Effector CD8-positive, alpha-beta T cell (primary cell): ENCODE data around the gene GPC1.

Experiments used
- DNase-seq: peaks from one replicate; lab custom pipeline; 2025; lab: John Stamatoyannopoulos, UW

Gene GPC1

DNA sequence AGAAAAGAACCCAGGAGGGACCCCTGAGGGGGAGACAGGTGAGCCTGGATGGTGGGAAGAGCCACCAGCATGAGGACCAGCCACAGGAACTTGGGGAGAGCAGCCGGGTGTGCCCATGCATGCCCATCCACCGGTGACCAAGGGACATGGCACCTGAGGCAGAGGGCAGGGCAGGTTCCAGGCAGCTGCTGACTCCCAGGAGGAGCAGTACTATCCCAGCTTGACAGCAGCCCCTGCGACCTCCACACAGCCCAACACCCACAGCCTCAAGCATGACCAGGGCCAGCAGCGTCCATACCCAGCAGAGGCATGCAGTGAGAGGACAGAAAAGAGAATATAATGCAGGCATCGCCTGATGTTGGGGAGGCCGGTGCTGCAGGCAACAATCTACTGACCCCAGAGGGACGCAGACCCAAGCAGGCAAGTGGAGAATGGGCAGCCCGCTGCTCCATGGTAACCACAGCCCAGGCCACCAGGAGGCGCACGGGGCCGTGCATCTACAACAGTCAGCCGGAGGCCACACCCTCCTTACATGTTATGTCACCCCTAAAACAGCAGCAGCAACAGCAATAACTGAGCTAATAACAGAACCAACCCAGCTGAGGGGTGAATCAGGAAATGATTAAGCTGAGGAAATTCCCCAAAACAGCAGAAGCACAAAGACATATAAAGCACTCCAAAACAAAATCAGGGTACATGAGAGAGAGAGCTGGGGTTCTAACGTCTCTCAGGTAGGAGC lies 78.3 kb downstream of the GPC1 start:
- DNase-seq = peak; percentile 57

DNA sequence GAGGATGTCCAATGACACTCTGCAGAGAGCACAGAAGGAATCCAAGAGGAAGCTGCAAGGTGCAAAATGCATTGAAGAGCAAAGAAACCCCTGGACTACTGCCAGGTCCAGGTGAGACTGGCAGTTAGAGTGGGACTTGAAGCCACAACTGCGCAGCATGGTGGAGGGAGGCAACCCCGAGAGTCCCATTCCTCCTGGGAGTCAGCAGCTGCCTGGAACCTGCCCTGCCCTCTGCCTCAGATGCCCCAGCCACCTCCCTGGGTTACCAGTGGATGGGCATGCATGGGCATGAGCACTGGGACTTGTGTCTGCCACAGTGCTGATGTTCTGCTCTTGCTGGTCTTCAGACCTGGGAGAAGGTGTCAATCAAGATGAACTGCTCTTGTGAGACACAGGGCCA lies 79.2 kb downstream of the GPC1 start:
- DNase-seq = no peak

GRCh38 chr2:240517342-240517741 lies 81.9 kb downstream of the GPC1 start:
- no peak for DNase-seq
